NCI-H2171 (cell line): Measurements from ENCODE around the gene NMNAT1.
"Not testable (repeated sequence)": the region's sequence is repeated elsewhere in the genome, so short reads cannot be mapped to it uniquely, and the experiment has no call there.

ENCODE experiments used
- DNase-seq: peaks from one replicate; lab custom pipeline; 2025; lab: John Stamatoyannopoulos, UW

NMNAT1 gene

GRCh38 chr1:9920606-9921005, 22.7 kb upstream of the NMNAT1 start:
- no peak for DNase-seq

DNA sequence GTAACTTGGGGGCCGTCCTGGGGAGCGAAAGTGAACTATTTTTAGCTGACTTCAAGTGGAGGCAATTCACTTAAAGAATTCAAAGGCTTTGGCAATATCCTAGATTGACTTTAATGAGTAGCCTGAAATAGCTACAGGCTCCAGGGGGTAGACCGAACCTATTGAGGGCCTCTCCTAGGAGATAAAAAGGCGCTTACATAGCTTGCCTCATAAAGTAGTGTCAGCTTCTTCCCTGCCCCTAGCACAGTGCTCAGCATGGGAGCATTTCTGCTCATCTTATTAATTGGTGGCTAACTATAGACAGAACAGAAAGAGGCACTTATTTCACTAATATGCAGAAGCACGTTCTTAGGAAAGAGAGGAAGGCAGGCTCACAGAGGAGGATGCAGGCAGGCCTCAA, 20.9 kb upstream of the NMNAT1 start:
- DNase-seq, result no peak

DNA sequence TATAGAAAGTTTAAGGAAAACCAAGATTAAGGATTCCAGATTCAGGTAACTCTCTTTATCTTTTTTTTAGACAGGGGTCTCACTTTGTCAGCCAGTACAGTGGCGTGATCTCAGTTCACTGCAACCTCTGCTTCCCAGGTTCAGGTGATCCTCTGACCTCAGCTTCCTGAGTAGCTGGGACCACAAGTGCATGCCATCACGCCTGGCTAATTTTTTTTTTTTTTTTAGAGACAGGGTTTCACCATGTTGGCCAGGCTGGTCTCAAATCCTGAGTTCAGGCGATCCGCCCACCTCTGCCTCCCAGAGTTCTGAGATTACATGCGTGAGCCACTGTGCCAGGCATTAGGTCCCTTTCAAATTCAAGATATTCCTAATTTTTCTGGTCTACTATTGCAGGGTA, 16.0 kb upstream of the NMNAT1 start:
- DNase-seq, result no peak

- DNase-seq, result no peak
Measured at GRCh38 chr1:9929431-9930385, 13.6 kb upstream of the NMNAT1 start.

DNA sequence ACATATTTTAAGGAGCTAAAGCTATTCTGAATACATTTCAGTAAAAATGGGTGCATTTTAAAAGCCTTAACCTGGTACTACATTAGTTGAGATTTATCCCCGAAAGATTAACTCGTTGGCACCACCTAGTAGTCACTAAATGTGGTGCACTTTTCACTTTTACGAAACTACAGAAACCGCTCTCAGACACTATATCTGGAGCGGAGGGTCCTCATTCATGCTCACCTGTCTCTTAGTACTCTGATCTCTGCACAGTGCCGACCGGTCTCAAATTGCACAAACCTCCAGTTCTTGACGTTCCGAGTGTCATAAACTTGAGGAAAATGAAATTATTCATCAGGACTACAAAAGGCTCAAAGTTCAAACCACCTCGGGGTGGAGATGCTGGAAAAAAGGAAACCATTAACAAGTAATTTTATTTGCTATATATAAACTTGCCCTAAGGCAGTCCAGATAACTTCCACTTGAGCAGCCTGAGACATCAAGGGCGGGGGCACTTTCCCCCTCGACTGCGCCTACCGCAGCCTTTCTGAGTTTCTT, 806 bp upstream of the NMNAT1 start:
- DNase-seq, result peak; percentile 54

DNA sequence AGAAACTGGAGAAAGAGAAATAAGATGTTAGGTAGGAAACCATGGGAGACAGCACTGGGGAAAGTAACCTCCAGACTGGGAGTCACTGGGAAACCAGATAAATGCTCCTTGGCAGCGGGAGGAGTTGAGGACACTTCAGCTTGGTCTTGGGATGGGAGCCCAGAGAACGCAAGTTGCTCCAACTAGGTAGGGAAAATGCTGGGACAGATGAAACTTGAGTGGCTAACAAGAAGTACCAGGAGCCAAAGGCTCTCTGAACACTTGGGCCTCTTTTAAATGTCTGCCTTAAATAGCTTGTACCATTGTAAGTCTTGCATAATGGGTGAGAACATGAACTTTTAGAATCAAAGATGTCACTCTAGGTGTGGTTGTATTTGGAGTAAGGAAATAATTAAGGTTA, 3.0 kb downstream of the NMNAT1 start:
- DNase-seq, result no peak

DNA sequence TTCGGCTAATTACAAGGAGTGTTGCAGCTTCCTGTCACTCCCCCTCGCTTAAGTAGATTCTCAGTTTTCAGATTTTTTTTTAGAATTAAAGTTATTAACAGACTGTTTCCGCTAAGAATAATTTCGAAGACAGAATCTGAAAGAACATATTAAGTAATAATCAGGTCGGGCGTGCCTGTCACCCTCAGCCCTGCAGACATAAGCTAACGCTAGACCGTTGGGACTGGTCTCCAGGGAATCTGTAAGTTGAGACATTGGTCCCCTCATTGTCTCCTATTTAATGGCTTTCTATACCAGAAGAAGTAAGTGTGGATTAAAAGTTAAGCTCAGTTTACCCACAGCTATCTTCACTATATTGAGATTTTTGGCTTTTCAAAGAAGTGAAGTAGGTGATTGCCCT, 14.5 kb downstream of the NMNAT1 start:
- DNase-seq, result peak; percentile 9

DNA sequence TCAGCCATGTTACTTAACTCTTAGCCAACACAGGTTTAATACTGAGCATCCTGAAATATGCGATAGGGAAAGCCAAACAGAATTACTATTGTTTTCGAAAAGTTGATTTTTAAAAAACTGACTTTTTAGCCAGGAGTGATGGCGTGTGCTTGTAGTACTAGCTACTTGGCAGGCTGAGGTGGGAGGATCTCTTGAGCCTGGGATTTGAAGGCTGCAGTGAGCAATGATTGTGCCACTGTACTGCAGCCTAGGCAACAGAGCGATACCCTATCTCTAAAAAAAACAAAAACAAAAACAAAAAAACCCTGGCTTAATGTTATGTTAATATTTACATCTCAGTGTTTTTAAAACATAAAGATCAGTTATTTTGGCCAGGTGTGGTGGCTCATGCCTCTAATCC, 16.7 kb downstream of the NMNAT1 start:
- DNase-seq, result no peak

GRCh38 chr1:9960706-9961562, 17.7 kb downstream of the NMNAT1 start:
- peak; percentile 97 for DNase-seq

GRCh38 chr1:9984253-9984652, 41.0 kb downstream of the NMNAT1 start:
- DNase-seq, result no peak

- DNase-seq, result no peak
Measured at GRCh38 chr1:9985001-9985400, 41.7 kb downstream of the NMNAT1 start.

DNA sequence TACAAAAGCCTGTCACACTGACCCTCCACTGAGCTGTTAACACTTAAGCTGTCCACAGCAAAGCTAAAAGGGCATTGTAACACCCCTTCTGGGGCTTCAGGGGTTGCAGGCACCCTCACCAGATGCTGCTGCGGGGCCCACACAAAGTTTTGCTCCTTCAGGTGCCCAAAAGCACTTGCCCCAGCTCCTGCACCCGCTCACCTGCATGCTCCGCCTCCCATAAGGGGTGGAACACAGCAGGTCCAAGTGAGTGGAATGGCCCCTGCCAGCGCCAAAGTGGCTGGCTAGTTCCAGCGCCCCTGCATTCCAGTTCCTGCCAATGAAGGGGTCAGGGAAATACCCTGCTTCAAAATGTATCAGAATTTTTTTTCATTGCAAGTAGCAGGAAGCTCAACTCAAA, 46.5 kb downstream of the NMNAT1 start:
- DNase-seq, result no peak

DNA sequence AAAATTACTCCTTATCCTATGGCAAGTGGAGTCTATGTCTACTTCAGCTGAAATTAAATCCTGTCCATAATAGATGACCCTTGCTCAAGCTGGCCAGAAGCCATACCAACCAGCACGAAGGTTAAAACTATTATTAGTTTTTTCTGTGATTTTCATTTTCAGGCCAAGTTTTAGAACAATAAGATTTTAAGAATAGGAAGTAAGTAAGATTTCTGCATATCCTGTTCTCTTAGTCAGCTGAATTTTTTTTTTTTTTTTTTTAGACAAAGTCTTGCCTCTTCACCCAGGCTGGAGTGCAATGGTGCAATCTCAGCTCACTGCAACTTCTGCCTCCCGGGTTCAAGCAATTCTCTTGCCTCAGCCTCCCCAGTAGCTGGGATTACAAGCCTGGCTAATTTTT, 47.7 kb downstream of the NMNAT1 start:
- no peak for DNase-seq

DNA sequence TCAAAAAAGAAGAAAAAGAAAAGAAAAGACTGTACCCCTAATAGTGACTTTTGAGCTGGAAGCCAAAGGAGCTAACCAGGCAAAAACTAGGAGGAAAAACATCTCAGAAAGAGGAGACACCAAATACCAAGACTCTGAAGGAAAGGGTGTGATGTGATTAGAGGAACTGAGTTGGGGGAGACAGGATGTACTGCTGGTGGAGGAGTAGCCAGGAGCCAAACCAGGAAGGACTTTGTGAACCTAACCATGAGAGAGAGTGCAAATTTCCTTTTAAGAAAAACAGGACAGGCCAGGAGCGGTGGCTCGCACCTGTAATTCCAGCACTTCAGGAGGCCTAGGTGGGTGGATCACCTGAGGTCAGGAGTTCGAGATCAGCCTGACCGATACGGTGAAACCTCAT, 49.6 kb downstream of the NMNAT1 start:
- DNase-seq, result no peak

- DNase-seq, result no peak
Measured at GRCh38 chr1:9993561-9994075, 50.3 kb downstream of the NMNAT1 start.

GRCh38 chr1:9996624-9997582, 53.6 kb downstream of the NMNAT1 start, which contains the start of gene RBP7:
TSS of gene RBP7 (plus strand) at chr1:9997228. CDS start at chr1:9997259, 31 bp downstream.
- DNase-seq, result no peak

DNA sequence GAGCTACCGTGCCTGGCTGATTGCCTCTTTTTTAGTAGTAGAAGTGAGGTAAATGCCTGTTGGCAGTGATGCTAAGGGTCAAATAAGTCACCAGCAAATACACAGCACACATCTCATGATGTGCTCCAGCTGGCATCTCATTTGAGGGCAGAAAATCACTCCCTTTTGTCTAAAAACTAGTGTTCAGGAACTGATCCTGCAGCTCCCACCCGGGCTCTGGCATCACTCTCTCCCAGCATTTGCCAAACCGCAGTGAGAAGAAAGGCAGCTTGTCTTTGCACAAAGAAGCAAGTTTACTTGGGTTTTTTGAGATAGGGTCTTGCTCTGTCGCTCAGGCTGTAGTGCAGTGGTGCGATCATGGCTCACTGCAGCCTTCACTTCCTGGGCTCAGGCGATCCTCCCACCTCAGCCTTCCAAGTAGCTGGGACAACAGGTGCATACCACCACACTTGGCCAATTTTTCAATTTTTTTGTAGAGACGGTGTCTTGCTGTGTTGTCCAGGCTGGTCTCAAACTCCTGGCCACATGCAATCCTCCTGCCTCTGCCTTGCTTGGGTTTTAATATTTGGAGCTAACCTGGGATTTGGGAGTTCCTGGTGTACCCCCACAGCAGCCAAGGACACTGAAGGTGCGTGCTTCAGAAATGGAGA, 57.9 kb downstream of the NMNAT1 start:
- no peak for DNase-seq

DNA sequence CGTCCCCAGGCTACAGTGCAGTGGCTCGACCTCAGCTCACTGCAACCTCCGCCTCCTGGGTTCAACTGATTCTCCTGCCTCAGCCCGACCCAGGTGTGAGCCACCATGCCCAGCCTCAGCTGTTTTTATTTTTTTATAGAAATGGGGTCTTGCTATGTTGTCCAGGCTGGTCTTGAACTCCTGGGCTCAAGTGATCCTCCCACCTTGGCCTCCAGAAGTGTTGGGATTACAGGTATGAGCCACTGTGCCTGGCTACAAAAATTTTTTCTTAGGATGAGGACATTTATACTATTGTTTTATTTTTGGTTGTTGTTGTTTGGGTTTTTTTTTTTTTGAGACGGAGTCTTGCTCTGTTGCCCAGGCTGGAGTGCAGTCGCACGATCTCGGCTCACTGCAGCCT, 62.0 kb downstream of the NMNAT1 start:
- DNase-seq, result not testable (repeated sequence)

GRCh38 chr1:10007169-10007568, 63.9 kb downstream of the NMNAT1 start:
- DNase-seq, result no peak

DNA sequence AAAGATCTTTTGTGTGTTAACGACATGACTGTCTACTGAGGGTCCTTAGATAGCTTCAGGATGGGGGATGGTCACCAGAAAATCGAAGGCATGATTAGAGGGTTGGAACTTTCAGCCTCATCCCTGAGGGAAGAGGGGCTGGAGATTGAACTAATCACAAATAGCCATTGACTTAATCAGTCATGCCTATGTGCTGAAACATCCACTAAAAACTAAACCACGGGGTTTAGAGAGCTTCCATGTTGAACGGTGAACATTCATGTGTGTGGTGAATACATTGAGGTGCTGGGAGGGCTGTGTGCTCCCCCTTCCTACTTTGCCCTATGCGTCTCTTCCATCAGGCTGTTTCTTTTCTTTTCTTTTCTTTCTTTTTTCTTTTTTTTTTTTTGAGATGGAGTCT, 70.7 kb downstream of the NMNAT1 start:
- DNase-seq, result no peak

GRCh38 chr1:10019561-10019960, 76.3 kb downstream of the NMNAT1 start:
- no peak for DNase-seq
